ENCODE data around the gene AGBL1.

Gene AGBL1

DNA sequence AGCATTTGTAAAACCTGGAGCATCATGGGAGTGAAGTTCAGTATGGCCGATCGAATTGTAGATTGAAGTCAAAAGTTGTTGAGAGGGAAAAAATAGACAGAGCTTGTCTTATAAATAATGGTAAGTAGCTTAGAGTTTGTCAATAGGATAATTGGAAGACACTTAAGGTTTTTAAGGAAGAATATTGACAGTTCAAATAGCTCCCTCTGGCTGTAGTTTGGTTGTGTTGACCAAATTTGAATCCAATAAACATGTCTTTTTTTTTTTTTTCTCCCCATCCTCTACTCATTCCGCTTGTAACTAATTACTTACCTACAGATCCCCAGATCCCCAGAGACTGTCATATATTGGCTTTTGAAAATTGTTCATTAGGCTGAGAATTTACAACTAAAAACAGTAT is 677.0 kb downstream of the AGBL1 start:
- Histone ChIP-seq H3K4me3 (IDR thresholded peaks at IDR 0.05; ENCODE audit: insufficient read depth, low read depth, low read length) (no peak overlapping the region), H2AFZ (ENCODE audit: low read depth) (no peak overlapping the region), H4K20me1 (ENCODE audit: insufficient read depth) (no peaks in the 10 kb centered on the region), H3K4me1 (ENCODE audit: low read depth, poor library complexity, severe bottlenecking) (no peaks in the 10 kb centered on the region), H3K36me3 (ENCODE audit: insufficient read depth) (no peaks in the 10 kb centered on the region), H3K4me2 (no peak overlapping the region), H3K9ac (no peak overlapping the region), H3K27ac (no peak overlapping the region), H3K27me3 (ENCODE audit: insufficient read depth, low read depth) (no peaks in the 10 kb centered on the region), H3K79me2 (ENCODE audit: insufficient read depth, low read depth) (no peaks in the 10 kb centered on the region)
- TF ChIP-seq, protein P1, sequence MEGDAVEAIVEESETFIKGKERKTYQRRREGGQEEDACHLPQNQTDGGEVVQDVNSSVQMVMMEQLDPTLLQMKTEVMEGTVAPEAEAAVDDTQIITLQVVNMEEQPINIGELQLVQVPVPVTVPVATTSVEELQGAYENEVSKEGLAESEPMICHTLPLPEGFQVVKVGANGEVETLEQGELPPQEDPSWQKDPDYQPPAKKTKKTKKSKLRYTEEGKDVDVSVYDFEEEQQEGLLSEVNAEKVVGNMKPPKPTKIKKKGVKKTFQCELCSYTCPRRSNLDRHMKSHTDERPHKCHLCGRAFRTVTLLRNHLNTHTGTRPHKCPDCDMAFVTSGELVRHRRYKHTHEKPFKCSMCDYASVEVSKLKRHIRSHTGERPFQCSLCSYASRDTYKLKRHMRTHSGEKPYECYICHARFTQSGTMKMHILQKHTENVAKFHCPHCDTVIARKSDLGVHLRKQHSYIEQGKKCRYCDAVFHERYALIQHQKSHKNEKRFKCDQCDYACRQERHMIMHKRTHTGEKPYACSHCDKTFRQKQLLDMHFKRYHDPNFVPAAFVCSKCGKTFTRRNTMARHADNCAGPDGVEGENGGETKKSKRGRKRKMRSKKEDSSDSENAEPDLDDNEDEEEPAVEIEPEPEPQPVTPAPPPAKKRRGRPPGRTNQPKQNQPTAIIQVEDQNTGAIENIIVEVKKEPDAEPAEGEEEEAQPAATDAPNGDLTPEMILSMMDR (conservative IDR thresholded peaks at IDR 0.05; ENCODE audit: low read depth, low read length) = no peak

DNA sequence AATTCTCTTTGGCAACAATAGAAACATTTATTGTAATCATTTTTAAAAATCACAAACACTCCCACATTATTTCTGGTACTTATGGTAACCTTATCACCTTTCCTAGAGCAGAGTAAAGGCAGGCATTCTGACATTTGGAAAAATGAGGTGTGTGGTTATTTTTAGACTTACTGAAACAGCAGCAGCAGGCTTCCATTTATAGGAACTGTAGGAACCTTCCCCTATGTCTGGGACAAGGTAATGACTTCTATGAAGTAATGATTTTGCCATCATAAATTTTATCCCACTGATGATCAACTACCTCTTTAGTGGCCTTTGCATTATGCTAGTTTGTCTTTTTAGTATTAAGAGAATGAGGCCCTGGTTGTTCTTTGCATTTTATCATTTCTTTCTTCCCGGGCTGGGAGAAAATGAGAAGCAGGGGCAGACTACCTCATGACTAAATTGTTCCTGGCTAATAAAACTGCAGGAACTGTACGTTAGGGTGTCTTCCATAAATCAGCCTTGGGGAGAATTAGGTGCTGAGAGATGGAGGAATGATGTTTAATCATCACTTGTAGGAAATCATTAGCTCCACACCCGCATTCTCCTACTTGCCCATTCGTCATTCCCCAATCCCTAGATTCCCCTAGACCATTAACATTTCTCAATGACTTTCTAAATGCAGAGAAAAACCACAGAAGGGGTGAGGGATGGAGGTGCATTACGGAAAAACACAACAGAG is 680.3 kb downstream of the AGBL1 start:
- H2AFZ ChIP-seq (ENCODE audit: low read depth) = no peak overlapping the region
- no peaks in the 10 kb centered on the region for H4K20me1 ChIP-seq (ENCODE audit: insufficient read depth)
- no peak overlapping the region for H3K9ac ChIP-seq
- H3K36me3 ChIP-seq (ENCODE audit: insufficient read depth) = no peaks in the 10 kb centered on the region
- no peak overlapping the region for H3K4me2 ChIP-seq
- TF ChIP-seq, protein P1 (conservative IDR thresholded peaks at IDR 0.05; ENCODE audit: low read depth, low read length) = no peak
- H3K79me2 ChIP-seq (ENCODE audit: insufficient read depth, low read depth) = no peaks in the 10 kb centered on the region
- no peak overlapping the region for H3K27ac ChIP-seq
- no peaks in the 10 kb centered on the region for H3K27me3 ChIP-seq (ENCODE audit: insufficient read depth, low read depth)
- H3K4me1 ChIP-seq (ENCODE audit: low read depth, poor library complexity, severe bottlenecking) = no peaks in the 10 kb centered on the region
- H3K4me3 ChIP-seq (IDR thresholded peaks at IDR 0.05; ENCODE audit: insufficient read depth, low read depth, low read length) = no peak overlapping the region

DNA sequence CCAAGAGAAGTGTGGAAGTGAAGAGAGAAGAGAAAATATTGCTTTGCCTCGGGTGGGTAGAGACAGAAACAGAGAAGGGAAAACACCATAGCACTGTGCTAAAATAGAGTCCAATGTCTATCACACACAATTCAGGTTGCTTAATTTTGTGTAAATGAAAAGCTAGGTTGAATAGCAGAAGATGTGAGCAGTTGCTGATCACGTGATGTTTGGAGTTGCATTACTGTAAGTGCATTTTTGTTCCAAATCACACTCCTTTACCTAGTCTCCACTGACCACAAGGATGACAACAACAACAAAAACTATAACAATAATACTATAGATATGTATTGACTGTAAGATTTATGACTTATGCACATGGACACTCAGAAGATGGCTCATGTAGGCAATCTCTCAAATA is 683.2 kb downstream of the AGBL1 start:
- Histone ChIP-seq H3K36me3 (ENCODE audit: insufficient read depth) (no peaks in the 10 kb centered on the region), H2AFZ (ENCODE audit: low read depth) (no peak overlapping the region), H3K27ac (no peak overlapping the region), H3K4me2 (no peak overlapping the region), H3K9ac (no peak overlapping the region), H4K20me1 (ENCODE audit: insufficient read depth) (no peaks in the 10 kb centered on the region), H3K79me2 (ENCODE audit: insufficient read depth, low read depth) (no peaks in the 10 kb centered on the region), H3K4me3 (IDR thresholded peaks at IDR 0.05; ENCODE audit: insufficient read depth, low read depth, low read length) (no peak overlapping the region), H3K27me3 (ENCODE audit: insufficient read depth, low read depth) (no peaks in the 10 kb centered on the region), H3K4me1 (ENCODE audit: low read depth, poor library complexity, severe bottlenecking) (no peaks in the 10 kb centered on the region)
- TF ChIP-seq, protein P1 (conservative IDR thresholded peaks at IDR 0.05; ENCODE audit: low read depth, low read length) = no peak

DNA sequence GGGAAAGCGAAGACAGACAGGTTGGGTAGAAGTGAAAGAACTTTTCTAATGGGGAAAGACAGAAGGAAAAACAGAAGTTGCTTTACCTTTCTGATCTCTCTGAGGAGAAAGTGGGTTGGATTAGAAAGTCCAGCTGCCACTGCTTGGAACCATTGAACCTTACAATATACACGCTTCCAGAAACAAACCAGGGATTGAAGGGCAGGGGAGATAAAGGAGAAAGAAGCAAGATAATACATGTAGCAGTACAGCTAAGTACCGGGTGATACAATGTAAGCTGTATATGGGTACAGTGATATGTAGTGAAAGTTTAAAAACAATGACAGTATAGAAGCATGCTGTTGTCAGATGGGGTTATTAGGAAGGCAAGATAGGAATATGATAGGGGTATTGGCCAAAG is 684.4 kb downstream of the AGBL1 start:
- H3K4me1 ChIP-seq (ENCODE audit: low read depth, poor library complexity, severe bottlenecking) = no peaks in the 10 kb centered on the region
- no peaks in the 10 kb centered on the region for H3K27me3 ChIP-seq (ENCODE audit: insufficient read depth, low read depth)
- H3K79me2 ChIP-seq (ENCODE audit: insufficient read depth, low read depth) = no peaks in the 10 kb centered on the region
- no peak overlapping the region for H3K9ac ChIP-seq
- H3K27ac ChIP-seq = no peak overlapping the region
- no peak overlapping the region for H3K4me3 ChIP-seq (IDR thresholded peaks at IDR 0.05; ENCODE audit: insufficient read depth, low read depth, low read length)
- no peak overlapping the region for H2AFZ ChIP-seq (ENCODE audit: low read depth)
- no peak overlapping the region for H3K4me2 ChIP-seq
- TF ChIP-seq, protein P1 (conservative IDR thresholded peaks at IDR 0.05; ENCODE audit: low read depth, low read length) = no peak
- H3K36me3 ChIP-seq (ENCODE audit: insufficient read depth) = no peaks in the 10 kb centered on the region
- H4K20me1 ChIP-seq (ENCODE audit: insufficient read depth) = no peaks in the 10 kb centered on the region
